Activated CD8-positive, alpha-beta T cell treated with anti-CD3 and anti-CD28 coated beads for 36 hours (primary cell): ENCODE results near the gene SPDYE6. TPM values are rescaled to one million over a fixed set of nuclear protein-coding genes. Genes with fewer than 3 reads are reported as not detected.

Experiments used
- ATAC-seq: fragments of 200-7000 bp; cut with Tn5 transposase; one replicate; pipeline ENCODE4 v1.10.0; 2021; ENCODE audit warnings: mild to moderate bottlenecking, moderate library complexity
- CTCF ChIA-PET: fragments of 350-600 bp; sonication (Branson Sonifier 250); formaldehyde crosslinking; loops from one replicate; lab custom pipeline; 2021; ENCODE audit warnings: antibody characterized with exemption; lab: Charles Lee
- POLR2A ChIA-PET: fragments of 350-600 bp; sonication (Branson Sonifier 250); formaldehyde crosslinking; loops from one replicate; lab custom pipeline; 2021; ENCODE audit warnings: antibody characterized with exemption; lab: Charles Lee
- DNase-seq: peaks from one replicate; pipeline ENCODE4 v3.0.0-alpha.2; 2020
- H3K27ac Mint-ChIP-seq: one replicate; pipeline ENCODE4 v1.8.0; 2021; ENCODE audit warnings: mild to moderate bottlenecking, mixed read lengths
- H3K27me3 Mint-ChIP-seq: one replicate; pipeline ENCODE4 v1.8.0; 2021; ENCODE audit warnings: mixed read lengths
- H3K36me3 Mint-ChIP-seq: one replicate; pipeline ENCODE4 v1.8.0; 2021; ENCODE audit warnings: low read depth, mixed read lengths
- H3K4me1 Mint-ChIP-seq: one replicate; pipeline ENCODE4 v1.8.0; 2021; ENCODE audit warnings: low read depth, mixed read lengths
- H3K4me3 Mint-ChIP-seq: one replicate; pipeline ENCODE4 v1.8.0; 2021; ENCODE audit warnings: mild to moderate bottlenecking, moderate library complexity, mixed read lengths
- H3K9me3 Mint-ChIP-seq: one replicate; pipeline ENCODE4 v1.8.0; 2021; ENCODE audit warnings: mixed read lengths
- CTCF ChIP-seq: fragments of 200-600 bp; IDR thresholded peaks from one replicate; pipeline ENCODE4 v1.8.0; 2022; ENCODE audit warnings: antibody characterized with exemption, mild to moderate bottlenecking
- intact Hi-C: fragments of 100-400 bp; cut with micrococcal nuclease; formaldehyde crosslinking; loops from one replicate; pipeline ENCODE4 v1.10.0; 2022
- total RNA-seq, 2 experiments: library from RNA; stranded (reverse); gene quantifications; one replicate each; pipeline ENCODE4 v1.2.3, GENCODE V29; 2021

SPDYE6 gene
- total RNA-seq, 2 experiments from 2014 or later = not detected

- Mint-ChIP-seq H3K4me3 (no peak overlapping the region), H3K27ac (no peak overlapping the region), H3K27me3 (peaks cover 8% of the 10 kb centered on the region), H3K4me1 (peaks cover 1% of the 10 kb centered on the region), H3K9me3 (no peaks in the 10 kb centered on the region), H3K36me3 (no peaks in the 10 kb centered on the region)
- intact Hi-C loops = no loop called here
- DNase-seq (no peak), ATAC-seq (no peak)
- TF ChIP-seq CTCF = no peak
- ChIA-PET POLR2A (interaction anchor here (0.8 kb wide), 1 partner anchor 31 kb away, joined by 3 read pairs; the partner anchor contains the start of gene SH2B2), CTCF (no interaction called here)
Observed at GRCh38 chr7:102317231-102318059, 38.8 kb downstream of the SPDYE6 start.

- Mint-ChIP-seq H3K4me1 (no peaks in the 10 kb centered on the region), H3K27ac (no peak overlapping the region), H3K4me3 (no peak overlapping the region), H3K27me3 (no peaks in the 10 kb centered on the region), H3K36me3 (no peaks in the 10 kb centered on the region), H3K9me3 (no peaks in the 10 kb centered on the region)
- DNase-seq = no peak
- ChIA-PET POLR2A (no interaction called here), CTCF (no interaction called here)
- no peak for TF ChIP-seq CTCF
- intact Hi-C loops = no loop called here
- ATAC-seq = no peak
Observed at GRCh38 chr7:102313997-102314780, 42.1 kb downstream of the SPDYE6 start.

- Mint-ChIP-seq H3K27ac (no peak overlapping the region), H3K36me3 (no peaks in the 10 kb centered on the region), H3K4me1 (peaks cover 1% of the 10 kb centered on the region), H3K9me3 (no peaks in the 10 kb centered on the region), H3K27me3 (no peaks in the 10 kb centered on the region), H3K4me3 (no peak overlapping the region)
- TF ChIP-seq CTCF = no peak
- CTCF ChIA-PET = no interaction called here
- no peak for DNase-seq
- ATAC-seq = no peak
- intact Hi-C loops = no loop called here
- POLR2A ChIA-PET = no interaction called here
Observed at GRCh38 chr7:102312317-102312716, 43.9 kb downstream of the SPDYE6 start.

- no peaks in the 10 kb centered on the region for H3K9me3 Mint-ChIP-seq
- TF ChIP-seq CTCF = no peak
- peaks cover 10% of the 10 kb centered on the region for H3K4me1 Mint-ChIP-seq
- H3K36me3 Mint-ChIP-seq = no peaks in the 10 kb centered on the region
- ChIA-PET POLR2A (no interaction called here), CTCF (no interaction called here)
- DNase-seq (no peak), ATAC-seq (no peak)
- H3K4me3 Mint-ChIP-seq = no peak overlapping the region
- no peaks in the 10 kb centered on the region for H3K27me3 Mint-ChIP-seq
- intact Hi-C loops = no loop called here
- H3K27ac Mint-ChIP-seq = no peak overlapping the region
Observed at GRCh38 chr7:102310414-102310815, 45.8 kb downstream of the SPDYE6 start.
